CD14-positive monocyte (primary cell): ENCODE measurements around the gene ARHGEF6. TPM values are rescaled to one million over a fixed set of nuclear protein-coding genes. Genes with fewer than 3 reads are reported as not detected.
A peak's percentile ranks its signal among the peaks of the same experiment; 100 is the strongest.

Experiments used
- DNase-seq, 3 donors: peaks; one replicate each; pipeline ENCODE4 v3.0.0-alpha.2; 2011 to 2022
- H2AFZ ChIP-seq: 2 replicates; pipeline ENCODE4 v1.6.0; 2012; ENCODE audit warnings: mild to moderate bottlenecking, low read depth, low read length, inconsistent platforms; ENCODE audit not compliant: insufficient read depth, poor library complexity, severe bottlenecking
- H3K27ac ChIP-seq, 2 donors: 1 replicate in 1 of 2; 2 replicates in 1 of 2; pipeline ENCODE4 v1.5.1; 2012 to 2013; ENCODE audit warnings: low read length in 2 of 2, control low read depth in 1 of 2, inconsistent platforms in 1 of 2, low read depth in 1 of 2, mild to moderate bottlenecking in 1 of 2
- H3K27me3 ChIP-seq, 2 donors: one replicate each; pipeline versions ENCODE4 v1.6.0 to v1.6.1; 2011 to 2013; ENCODE audit warnings: low read length in 2 of 2; ENCODE audit not compliant: control insufficient read depth in 2 of 2, insufficient read depth in 2 of 2
- H3K36me3 ChIP-seq, 2 donors: replicated peaks in 1 of 2; 1 replicate in 1 of 2; 2 replicates in 1 of 2; pipeline versions ENCODE4 v1.5.1 to v1.6.1; 2012 to 2013; ENCODE audit warnings: low read length in 2 of 2, control low read depth in 1 of 2, inconsistent platforms in 1 of 2, mild to moderate bottlenecking in 1 of 2; ENCODE audit not compliant: insufficient read depth in 2 of 2, control insufficient read depth in 1 of 2
- H3K4me1 ChIP-seq, 2 donors: 1 replicate in 1 of 2; 2 replicates in 1 of 2; pipeline versions ENCODE4 v1.5.1 to v1.6.1; 2012 to 2013; ENCODE audit warnings: low read length in 2 of 2, control low read depth in 1 of 2, inconsistent platforms in 1 of 2, mild to moderate bottlenecking in 1 of 2, moderate library complexity in 1 of 2; ENCODE audit not compliant: insufficient read depth in 2 of 2, control insufficient read depth in 1 of 2
- H3K4me2 ChIP-seq: replicated peaks from 2 replicates; pipeline ENCODE3; 2012; ENCODE audit warnings: low read length, moderate library complexity, mild to moderate bottlenecking; ENCODE audit not compliant: poor library complexity, severe bottlenecking; ENCODE audit errors: extremely low read depth
- H3K4me3 ChIP-seq, 3 experiments: fragments of 200-600 bp in 1 of 3; sonication (generic) in 1 of 3; replicated peaks in 1 of 3; 1 replicate in 2 of 3; 2 replicates in 1 of 3; pipeline ENCODE4 v1.5.1; 2011 to 2013; ENCODE audit warnings: low read length in 3 of 3, mild to moderate bottlenecking in 3 of 3, control low read depth in 2 of 3, low read depth in 2 of 3, inconsistent platforms in 1 of 3, moderate library complexity in 1 of 3
- H3K79me2 ChIP-seq: 2 replicates; pipeline ENCODE4 v1.6.0; 2012; ENCODE audit warnings: mild to moderate bottlenecking, control low read depth, inconsistent platforms, low read length, moderate library complexity; ENCODE audit not compliant: insufficient read depth
- H3K9ac ChIP-seq: 2 replicates; pipeline ENCODE4 v1.6.0; 2017; ENCODE audit warnings: low read length, mild to moderate bottlenecking; ENCODE audit not compliant: insufficient read depth, poor library complexity, severe bottlenecking
- H3K9me3 ChIP-seq, 2 donors: replicated peaks in 1 of 2; 1 replicate in 1 of 2; 2 replicates in 1 of 2; pipeline versions ENCODE4 v1.5.1 to v1.6.1; 2012 to 2013; ENCODE audit warnings: low read length in 2 of 2, control low read depth in 1 of 2; ENCODE audit not compliant: control insufficient read depth in 1 of 2, insufficient read depth in 1 of 2
- H4K20me1 ChIP-seq: 2 replicates; pipeline ENCODE4 v1.6.0; 2012; ENCODE audit warnings: mild to moderate bottlenecking, low read length, control low read depth, moderate library complexity; ENCODE audit not compliant: insufficient read depth
- H3K27ac Mint-ChIP-seq, 7 donors: one replicate each; pipeline ENCODE4 v1.8.0; 2020; ENCODE audit warnings: mild to moderate bottlenecking in 7 of 7, mixed read lengths in 7 of 7, moderate library complexity in 6 of 7, inconsistent platforms in 2 of 7
- H3K27me3 Mint-ChIP-seq, 3 donors: one replicate each; pipeline ENCODE4 v1.8.0; 2021 to 2022; ENCODE audit warnings: low read depth in 3 of 3, mild to moderate bottlenecking in 3 of 3, mixed read lengths in 3 of 3, moderate library complexity in 3 of 3, inconsistent platforms in 1 of 3
- H3K36me3 Mint-ChIP-seq, 2 donors: one replicate each; pipeline ENCODE4 v1.8.0; 2020; ENCODE audit warnings: mixed read lengths in 2 of 2, inconsistent platforms in 1 of 2, mild to moderate bottlenecking in 1 of 2
- H3K4me1 Mint-ChIP-seq: one replicate; pipeline ENCODE4 v1.8.0; 2020; ENCODE audit warnings: mild to moderate bottlenecking, mixed read lengths
- H3K4me3 Mint-ChIP-seq, 2 donors: one replicate each; pipeline ENCODE4 v1.8.0; 2020; ENCODE audit warnings: mild to moderate bottlenecking in 2 of 2, mixed read lengths in 2 of 2, moderate library complexity in 1 of 2
- H3K9me3 Mint-ChIP-seq, 7 donors: one replicate each; pipeline ENCODE4 v1.8.0; 2020 to 2022; ENCODE audit warnings: mixed read lengths in 7 of 7, mild to moderate bottlenecking in 6 of 7, moderate library complexity in 6 of 7, inconsistent platforms in 2 of 7
- CTCF ChIP-seq: fragments of 200-600 bp; IDR thresholded peaks from one replicate; pipeline ENCODE4 v1.8.0; 2022; ENCODE audit warnings: antibody characterized with exemption, mild to moderate bottlenecking
- WGBS: methylation state at CpG from one replicate; pipeline ENCODE4 v1.1.5; 2013; ENCODE audit warnings: missing lambda C conversion rate; ENCODE audit not compliant: insufficient coverage; 5-methylcytosine and 5-hydroxymethylcytosine counted together
- intact Hi-C, 2 donors: fragments of 100-400 bp; cut with micrococcal nuclease; formaldehyde crosslinking; loops; one replicate each; pipeline versions ENCODE4 v1.15.0 to v1.15.1; 2023
- polyA plus RNA-seq, 3 donors: library from polyadenylated mRNA; depleted of rRNA in 1 of 3; unstranded in 2 of 3; stranded (reverse) in 1 of 3; fragments of 300-500 nt in 2 of 3; fragments of >200 nt in 1 of 3; fragmentation: Illumina TruSeq in 2 of 3; gene quantifications; 1 replicate in 2 of 3; 2 replicates in 1 of 3; pipeline ENCODE4 v1.2.3, GENCODE V29; 2012 to 2021

ARHGEF6 gene
- polyA plus RNA-seq, 3 donors = 51.4 to 79.2 (median 57.0) TPM

DNA sequence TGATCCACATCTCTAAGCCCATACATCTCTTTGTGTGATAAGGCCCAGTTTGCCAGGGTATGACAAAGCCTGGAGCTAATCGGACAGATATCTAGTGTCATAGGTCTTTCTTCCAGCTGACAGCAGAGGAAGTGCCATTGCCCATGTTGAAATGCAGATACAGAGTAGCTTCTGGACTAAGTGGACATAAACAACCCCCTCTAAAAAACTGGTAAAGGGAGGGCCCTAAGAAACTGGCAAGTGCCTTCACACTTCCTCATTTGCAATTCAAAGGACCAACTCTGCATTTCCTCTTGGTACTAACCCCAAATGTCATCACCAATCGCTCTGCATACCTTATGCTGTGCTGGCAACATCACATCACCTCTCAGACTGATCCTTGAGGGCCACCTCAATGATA lies 20.8 kb downstream of the ARHGEF6 start:
- H3K27ac Mint-ChIP-seq = peak overlapping the region; percentile 62 to 87 (median 82)
- Histone ChIP-seq H4K20me1 (no peaks in the 10 kb centered on the region), H3K4me3 (no peak overlapping the region), H3K4me1 (peaks cover 18 to 23% of the 10 kb centered on the region in 2 donors), H3K27ac (peak overlapping the region in 1 of 2 donors; percentile 47), H3K36me3 (no peaks in the 10 kb centered on the region), H3K4me2 (no peak overlapping the region), H3K27me3 (no peaks in the 10 kb centered on the region), H3K9me3 (no peaks in the 10 kb centered on the region), H3K9ac (no peak overlapping the region), H3K79me2 (peaks cover 94% of the 10 kb centered on the region), H2AFZ (no peak overlapping the region)
- peaks cover 18% of the 10 kb centered on the region for H3K4me1 Mint-ChIP-seq
- peaks cover 0 to 3% (median 0%) of the 10 kb centered on the region in 3 donors for H3K27me3 Mint-ChIP-seq
- H3K4me3 Mint-ChIP-seq = no peak overlapping the region
- peak; percentile 46 to 62 (median 53) for DNase-seq
- intact Hi-C loops = loop anchor here in 1 of 2 donors (10.0 kb wide), 1 partner anchor 95 kb away; no protein-coding TSS in a partner anchor
- H3K9me3 Mint-ChIP-seq = peaks cover 0 to 3% (median 0%) of the 10 kb centered on the region in 7 donors
- H3K36me3 Mint-ChIP-seq = peaks cover 9 to 11% of the 10 kb centered on the region in 2 donors
- no peak for TF ChIP-seq CTCF
- no CpG with 5 or more reads among the region's 2 CpGs for WGBS

- Histone ChIP-seq H3K4me1 (peaks cover 40 to 48% of the 10 kb centered on the region in 2 donors), H3K27me3 (no peaks in the 10 kb centered on the region), H3K36me3 (no peaks in the 10 kb centered on the region), H2AFZ (no peak overlapping the region), H3K27ac (peak overlapping the region in 1 of 2 donors; percentile 52), H4K20me1 (peaks cover 5% of the 10 kb centered on the region), H3K79me2 (peaks cover 97% of the 10 kb centered on the region), H3K4me2 (no peak overlapping the region), H3K9me3 (no peaks in the 10 kb centered on the region), H3K9ac (no peak overlapping the region), H3K4me3 (no peak overlapping the region)
- intact Hi-C loops = no loop called here
- H3K4me3 Mint-ChIP-seq = no peak overlapping the region
- no peak overlapping the region for H3K27ac Mint-ChIP-seq
- DNase-seq = no peak
- no peaks in the 10 kb centered on the region for H3K27me3 Mint-ChIP-seq
- peaks cover 50% of the 10 kb centered on the region for H3K4me1 Mint-ChIP-seq
- H3K9me3 Mint-ChIP-seq = peaks cover 0 to 1% (median 0%) of the 10 kb centered on the region in 7 donors
- WGBS = no CpG with 5 or more reads among the region's 2 CpGs
- TF ChIP-seq CTCF = no peak
- H3K36me3 Mint-ChIP-seq = no peaks in the 10 kb centered on the region
Observed at GRCh38 chrX:136755411-136755810, 25.3 kb downstream of the ARHGEF6 start.
